Loucy (cell line): ENCODE results near the gene STOX1.
A peak's percentile ranks its signal among the peaks of the same experiment; 100 is the strongest.

Experiments
- H2AFZ ChIP-seq: fragments of 200-600 bp; sonication (generic); 2 replicates; pipeline ENCODE4 v1.6.0; 2016; ENCODE audit warnings: antibody characterized with exemption, mild to moderate bottlenecking, low read length, moderate library complexity
- H3F3A ChIP-seq: fragments of 200-600 bp; 2 replicates; pipeline ENCODE4 v1.6.0; 2016; ENCODE audit warnings: antibody characterized with exemption, low read depth, mild to moderate bottlenecking
- H3K27me3 ChIP-seq: fragments of 200-600 bp; sonication (generic); 2 replicates; pipeline ENCODE4 v1.6.1; 2014; ENCODE audit warnings: low read length, mild to moderate bottlenecking; ENCODE audit not compliant: insufficient read depth, poor library complexity, severe bottlenecking
- H3K36me3 ChIP-seq: fragments of 200-600 bp; sonication (generic); 2 replicates; pipeline ENCODE4 v1.6.1; 2016; ENCODE audit warnings: low read length; ENCODE audit not compliant: insufficient read depth
- H3K4me1 ChIP-seq: fragments of 200-600 bp; sonication (generic); 2 replicates; pipeline ENCODE4 v1.5.1; 2014; ENCODE audit warnings: low read length, mild to moderate bottlenecking; ENCODE audit not compliant: insufficient read depth, poor library complexity, severe bottlenecking
- H3K4me2 ChIP-seq: fragments of 200-600 bp; sonication (generic); 2 replicates; pipeline ENCODE4 v1.6.0; 2014; ENCODE audit warnings: antibody characterized with exemption, low read length, low read depth, mild to moderate bottlenecking; ENCODE audit not compliant: poor library complexity, severe bottlenecking
- H3K4me3 ChIP-seq: fragments of 200-600 bp; sonication (generic); 2 replicates; pipeline ENCODE4 v1.5.1; 2014; ENCODE audit warnings: low read length, mild to moderate bottlenecking, mixed read lengths; ENCODE audit not compliant: poor library complexity, severe bottlenecking
- H3K79me2 ChIP-seq: fragments of 200-600 bp; sonication (generic); 2 replicates; pipeline ENCODE4 v1.6.1; 2014; ENCODE audit warnings: low read length; ENCODE audit not compliant: insufficient read depth
- H3K9ac ChIP-seq: fragments of 200-600 bp; sonication (generic); 2 replicates; pipeline ENCODE4 v1.6.0; 2014; ENCODE audit warnings: mild to moderate bottlenecking, low read depth, low read length, moderate library complexity; ENCODE audit not compliant: poor library complexity, severe bottlenecking
- H3K9me2 ChIP-seq: fragments of 200-600 bp; sonication (generic); replicated peaks from 2 replicates; pipeline ENCODE4 v1.6.1; 2016; ENCODE audit warnings: low read depth, low read length, mixed read lengths
- H3K9me3 ChIP-seq: fragments of 200-600 bp; sonication (generic); 2 replicates; pipeline ENCODE4 v1.6.1; 2014; ENCODE audit warnings: mild to moderate bottlenecking, antibody characterized with exemption, low read length, low read depth; ENCODE audit not compliant: insufficient read depth
- H4K20me1 ChIP-seq: fragments of 200-600 bp; sonication (generic); 2 replicates; pipeline ENCODE4 v1.6.0; 2014; ENCODE audit warnings: antibody characterized with exemption, low read length, mild to moderate bottlenecking; ENCODE audit not compliant: insufficient read depth, poor library complexity, severe bottlenecking
- CTCF ChIP-seq: fragments of 200-600 bp; sonication (generic); conservative IDR thresholded peaks from 2 replicates; pipeline ENCODE4 v1.5.1; 2014; ENCODE audit warnings: mild to moderate bottlenecking, antibody characterized with exemption, low read length
- EZH2phosphoT487 ChIP-seq: fragments of 200-600 bp; IDR thresholded peaks from 2 replicates; pipeline ENCODE4 v1.6.1; 2018; ENCODE audit warnings: antibody characterized with exemption, mild to moderate bottlenecking, moderate library complexity, borderline replicate concordance

STOX1 gene

GRCh38 chr10:68826764-68827591 is at the start of gene STOX1:
Gene STOX1, plus strand, starts transcription at chr10:68827531. Its CDS starts 93 bp downstream, at chr10:68827624.
- Histone ChIP-seq H3K4me3 (peak within 1 kb of the TSS; percentile 99), H4K20me1 (no peaks in the 10 kb centered on the region), H2AFZ (peak within 1 kb of the TSS; percentile 100), H3K79me2 (no peaks in the 10 kb centered on the region), H3F3A (peaks cover 9% of the 10 kb centered on the region; the same call in 1 of the 2 replicates), H3K4me2 (peak within 1 kb of the TSS; percentile 93), H3K36me3 (no peaks in the 10 kb centered on the region), H3K9me3 (no peaks in the 10 kb centered on the region), H3K9me2 (no peaks in the 10 kb centered on the region), H3K9ac (peak within 1 kb of the TSS; percentile 75), H3K27me3 (no peaks in the 10 kb centered on the region), H3K4me1 (peaks cover 18% of the 10 kb centered on the region)
- TF ChIP-seq EZH2phosphoT487 (no peak), CTCF (peak; percentile 8; the same call in 1 of the 2 replicates)

GRCh38 chr10:68781613-68782574 is 45.4 kb upstream of the STOX1 start:
- Histone ChIP-seq H4K20me1 (no peaks in the 10 kb centered on the region), H3F3A (no peaks in the 10 kb centered on the region), H2AFZ (no peak overlapping the region), H3K27me3 (no peaks in the 10 kb centered on the region), H3K9me2 (no peaks in the 10 kb centered on the region), H3K4me3 (no peak overlapping the region), H3K4me1 (no peaks in the 10 kb centered on the region), H3K79me2 (no peaks in the 10 kb centered on the region), H3K36me3 (peaks cover 82% of the 10 kb centered on the region), H3K9ac (no peak overlapping the region), H3K4me2 (no peak overlapping the region), H3K9me3 (no peaks in the 10 kb centered on the region)
- TF ChIP-seq EZH2phosphoT487 (no peak), CTCF (no peak)

GRCh38 chr10:68784476-68784875 is 42.9 kb upstream of the STOX1 start:
- Histone ChIP-seq H3K9me3 (no peaks in the 10 kb centered on the region), H3K4me1 (no peaks in the 10 kb centered on the region), H3K9me2 (no peaks in the 10 kb centered on the region), H3K79me2 (no peaks in the 10 kb centered on the region), H3F3A (no peaks in the 10 kb centered on the region), H3K4me2 (no peak overlapping the region), H3K36me3 (peaks cover 82% of the 10 kb centered on the region), H2AFZ (no peak overlapping the region), H3K9ac (no peak overlapping the region), H3K4me3 (no peak overlapping the region), H3K27me3 (no peaks in the 10 kb centered on the region), H4K20me1 (no peaks in the 10 kb centered on the region)
- TF ChIP-seq CTCF (no peak), EZH2phosphoT487 (no peak)
